Measurements from ENCODE around the gene ZFP91. TPM values are rescaled to one million over a fixed set of nuclear protein-coding genes. Genes with fewer than 3 reads are reported as not detected.
"Not testable (repeated sequence)": the region's sequence is repeated elsewhere in the genome, so short reads cannot be mapped to it uniquely, and the experiment has no call there.

The ZFP91 gene
- total RNA-seq, 4 donors from 2014 or later = 49.8 to 63.7 (median 59.1) TPM

DNA sequence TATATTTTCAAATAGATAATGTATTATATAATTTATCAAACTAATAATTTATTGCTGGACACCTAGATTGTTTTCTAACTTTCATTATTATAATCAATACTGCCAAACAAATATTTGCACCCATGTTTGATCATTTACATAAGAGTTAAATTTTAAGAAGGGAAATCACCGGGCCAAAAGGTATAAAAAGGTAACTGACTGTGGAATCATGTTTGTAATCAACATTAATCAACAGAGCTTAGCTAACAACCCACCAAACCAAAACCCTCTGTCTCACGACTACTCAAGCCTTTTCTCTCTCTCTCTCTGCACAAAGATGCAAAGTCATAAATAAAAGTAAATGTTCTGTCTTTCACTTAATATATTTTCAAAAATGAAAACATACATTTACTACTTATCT is 18.0 kb upstream of the ZFP91 start:
- no peak overlapping the region for H3K27ac ChIP-seq
- intact Hi-C loops (cut with DNase I) = loop anchor here (10.0 kb wide), 1 partner anchor 114 kb away; no protein-coding TSS in a partner anchor
- H3K4me1 ChIP-seq = no peaks in the 10 kb centered on the region
- no peaks in the 10 kb centered on the region for H3K9me3 ChIP-seq
- no peaks in the 10 kb centered on the region for H3K27me3 ChIP-seq
- no peak for TF ChIP-seq POLR2A (IDR thresholded peaks at IDR 0.05)
- TF ChIP-seq, protein P1, sequence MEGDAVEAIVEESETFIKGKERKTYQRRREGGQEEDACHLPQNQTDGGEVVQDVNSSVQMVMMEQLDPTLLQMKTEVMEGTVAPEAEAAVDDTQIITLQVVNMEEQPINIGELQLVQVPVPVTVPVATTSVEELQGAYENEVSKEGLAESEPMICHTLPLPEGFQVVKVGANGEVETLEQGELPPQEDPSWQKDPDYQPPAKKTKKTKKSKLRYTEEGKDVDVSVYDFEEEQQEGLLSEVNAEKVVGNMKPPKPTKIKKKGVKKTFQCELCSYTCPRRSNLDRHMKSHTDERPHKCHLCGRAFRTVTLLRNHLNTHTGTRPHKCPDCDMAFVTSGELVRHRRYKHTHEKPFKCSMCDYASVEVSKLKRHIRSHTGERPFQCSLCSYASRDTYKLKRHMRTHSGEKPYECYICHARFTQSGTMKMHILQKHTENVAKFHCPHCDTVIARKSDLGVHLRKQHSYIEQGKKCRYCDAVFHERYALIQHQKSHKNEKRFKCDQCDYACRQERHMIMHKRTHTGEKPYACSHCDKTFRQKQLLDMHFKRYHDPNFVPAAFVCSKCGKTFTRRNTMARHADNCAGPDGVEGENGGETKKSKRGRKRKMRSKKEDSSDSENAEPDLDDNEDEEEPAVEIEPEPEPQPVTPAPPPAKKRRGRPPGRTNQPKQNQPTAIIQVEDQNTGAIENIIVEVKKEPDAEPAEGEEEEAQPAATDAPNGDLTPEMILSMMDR (IDR thresholded peaks at IDR 0.05) = no peak
- peaks cover 10 to 11% of the 10 kb centered on the region in 2 donors for H3K36me3 ChIP-seq
- no peak for DNase-seq
- no peak overlapping the region for H3K4me3 ChIP-seq (replicated peaks in 1 of 3)
- WGBS, 2 donors = 85 to 88% methylated on average over 2 of the region's 2 CpGs

DNA sequence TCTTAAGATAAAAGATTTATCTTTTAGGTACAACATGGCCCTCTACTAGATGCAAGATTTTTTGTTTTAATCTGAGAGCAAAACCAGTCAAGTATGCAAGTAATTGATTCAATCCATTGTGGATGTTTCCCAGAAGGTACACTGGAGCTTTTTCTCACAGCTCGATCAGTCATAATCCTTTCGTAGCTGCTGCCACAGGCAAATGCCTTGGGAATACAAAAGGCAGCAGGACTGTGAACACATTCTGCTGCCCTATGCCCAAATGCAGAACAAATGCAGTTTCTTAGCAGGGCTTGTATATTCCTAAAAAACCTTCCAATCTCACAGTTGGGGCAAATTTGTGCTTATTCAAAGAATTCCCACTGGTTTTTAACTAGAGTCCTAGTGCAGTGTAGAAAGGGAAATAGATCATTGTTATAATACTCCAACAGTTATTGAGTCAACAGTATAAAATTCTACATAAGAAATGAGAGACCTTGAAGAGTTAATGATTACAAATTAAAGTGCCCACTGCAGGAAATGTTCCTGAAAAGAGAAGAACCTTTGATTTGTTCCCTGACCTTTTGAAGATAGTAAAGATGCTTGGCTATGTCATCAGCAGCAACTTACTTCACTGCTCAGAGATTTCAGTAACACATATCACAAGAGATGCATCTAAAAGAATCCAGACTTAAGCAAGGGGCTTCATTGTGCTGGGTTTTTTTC is 17.3 kb upstream of the ZFP91 start:
- H3K4me1 ChIP-seq = no peaks in the 10 kb centered on the region
- 78% methylated on average over 2 of the region's 2 CpGs for WGBS, 2 donors
- H3K27me3 ChIP-seq = no peaks in the 10 kb centered on the region
- DNase-seq = no peak
- H3K36me3 ChIP-seq = peaks cover 10 to 11% of the 10 kb centered on the region in 2 donors
- TF ChIP-seq POLR2A (IDR thresholded peaks at IDR 0.05) = no peak
- H3K4me3 ChIP-seq (replicated peaks in 1 of 3) = no peak overlapping the region
- H3K27ac ChIP-seq = no peak overlapping the region
- H3K9me3 ChIP-seq = no peaks in the 10 kb centered on the region
- intact Hi-C loops (cut with DNase I) = loop anchor here (10.0 kb wide), 1 partner anchor 113 kb away; no protein-coding TSS in a partner anchor

GRCh38 chr11:58562375-58562800 is 16.5 kb upstream of the ZFP91 start:
- no peak overlapping the region for H3K27ac ChIP-seq
- H3K4me3 ChIP-seq (replicated peaks in 1 of 3) = no peak overlapping the region
- H3K9me3 ChIP-seq = no peaks in the 10 kb centered on the region
- no peaks in the 10 kb centered on the region for H3K4me1 ChIP-seq
- intact Hi-C loops (cut with DNase I) = loop anchor here (10.0 kb wide), 1 partner anchor 112 kb away; no protein-coding TSS in a partner anchor
- no peaks in the 10 kb centered on the region for H3K27me3 ChIP-seq
- TF ChIP-seq, protein P1 (IDR thresholded peaks at IDR 0.05) = no peak
- no peak for TF ChIP-seq POLR2A (IDR thresholded peaks at IDR 0.05)
- H3K36me3 ChIP-seq = peaks cover 10 to 11% of the 10 kb centered on the region in 2 donors
- DNase-seq = no peak

DNA sequence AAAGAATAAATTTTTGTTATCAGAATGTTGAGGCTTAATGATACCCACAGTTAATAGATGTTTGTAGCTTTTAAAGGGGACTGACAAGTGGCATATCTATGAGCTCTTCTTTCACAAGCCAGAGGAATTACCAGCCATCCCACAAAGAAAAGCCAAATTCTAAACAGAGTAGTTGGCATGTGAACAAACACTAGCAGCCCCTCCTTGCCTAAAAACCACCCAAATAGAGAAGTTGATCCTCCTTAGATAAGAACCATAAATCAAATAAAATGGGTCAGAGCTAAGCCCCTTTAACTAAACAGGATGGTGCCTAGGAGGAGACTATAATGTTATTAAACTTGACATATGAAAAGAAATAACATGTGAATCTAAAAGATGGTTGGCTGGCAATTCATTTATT is 14.6 kb upstream of the ZFP91 start:
- H3K36me3 ChIP-seq = peaks cover 14 to 20% of the 10 kb centered on the region in 2 donors
- H3K4me1 ChIP-seq = no peaks in the 10 kb centered on the region
- intact Hi-C loops (cut with DNase I) = loop anchor here (10.0 kb wide), 1 partner anchor 111 kb away; no protein-coding TSS in a partner anchor
- DNase-seq = no peak
- H3K9me3 ChIP-seq = no peaks in the 10 kb centered on the region
- TF ChIP-seq POLR2A (IDR thresholded peaks at IDR 0.05) = no peak
- TF ChIP-seq, protein P1 (IDR thresholded peaks at IDR 0.05) = no peak
- H3K27me3 ChIP-seq = no peaks in the 10 kb centered on the region
- no peak overlapping the region for H3K27ac ChIP-seq
- no peak overlapping the region for H3K4me3 ChIP-seq (replicated peaks in 1 of 3)

GRCh38 chr11:58567889-58568512 is 10.9 kb upstream of the ZFP91 start:
- peak; percentile 51 to 53 for DNase-seq
- Histone ChIP-seq H3K4me1 (peaks cover 0 to 3% of the 10 kb centered on the region in 2 donors), H3K9me3 (no peaks in the 10 kb centered on the region), H3K27ac (no peak overlapping the region), H3K36me3 (peaks cover 12 to 27% of the 10 kb centered on the region in 2 donors), H3K4me3 (replicated peaks in 1 of 3) (no peak overlapping the region), H3K27me3 (no peaks in the 10 kb centered on the region)
- WGBS, 2 donors = 53 to 54% methylated on average over 4 of the region's 4 CpGs
- intact Hi-C loops (cut with DNase I) = loop anchor here (10.0 kb wide), 1 partner anchor 107 kb away; no protein-coding TSS in a partner anchor
- TF ChIP-seq, protein P1 (IDR thresholded peaks at IDR 0.05) = peak; percentile 46 to 78 (median 58)
- no peak for TF ChIP-seq POLR2A (IDR thresholded peaks at IDR 0.05)

DNA sequence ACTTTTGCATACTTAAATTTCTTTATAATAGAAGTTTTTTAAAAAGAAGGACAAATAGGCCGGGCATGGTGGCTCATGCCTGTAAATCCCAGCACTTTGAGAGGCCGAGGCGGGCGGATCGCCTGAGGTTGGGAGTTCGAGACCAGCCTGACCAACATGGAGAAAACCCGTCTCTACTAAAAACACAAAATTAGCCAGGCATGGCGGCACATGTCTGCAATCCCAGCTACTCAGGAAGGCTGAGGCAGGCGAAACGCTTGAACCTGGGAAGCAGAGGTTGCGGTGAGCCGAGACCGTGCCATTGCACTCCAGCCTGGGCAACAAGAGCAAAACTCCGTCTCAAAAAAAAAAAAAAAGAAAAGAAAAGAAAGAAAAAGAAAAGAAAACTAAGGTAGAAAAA is 6.0 kb upstream of the ZFP91 start:
- Histone ChIP-seq H3K27ac (peak overlapping the region in 2 of 3 donors; percentile 0 to 62), H3K4me1 (peaks cover 14 to 34% of the 10 kb centered on the region in 2 donors), H3K36me3 (peaks cover 7 to 17% of the 10 kb centered on the region in 2 donors)
- H3K9me3 ChIP-seq; H3K27me3 ChIP-seq; intact Hi-C loops (cut with DNase I); H3K4me3 ChIP-seq (replicated peaks in 1 of 3); DNase-seq: not testable (repeated sequence)
- WGBS, 2 donors = 87 to 92% methylated on average over 14 of the region's 14 CpGs

All from thyroid gland (tissue), 4 donors.